OCI-LY7 (cell line): Measurements from ENCODE around the gene AP1S1. TPM values are rescaled to one million over a fixed set of nuclear protein-coding genes. Genes with fewer than 3 reads are reported as not detected.

Source experiments
- BruUV-seq: library from RNA; stranded (reverse); fragments of 400-500 nt; replicated peaks from 2 replicates; lab custom pipeline; 2021; lab: Mats Ljungman, UMichigan
- CTCF ChIA-PET: fragments of 300-600 bp; sonication (Branson Sonifier 250); formaldehyde crosslinking; loops from one replicate; lab custom pipeline; 2022; ENCODE audit warnings: antibody characterized with exemption; ENCODE audit not compliant: unreplicated experiment; lab: Charles Lee
- POLR2A ChIA-PET: fragments of 300-600 bp; sonication (Branson Sonifier 250); formaldehyde crosslinking; loops from one replicate; lab custom pipeline; 2022; ENCODE audit warnings: antibody characterized with exemption; lab: Charles Lee
- DNase-seq: peaks from one replicate; pipeline ENCODE4 v3.0.0-alpha.2; 2015; ENCODE audit warnings: low spot score
- H2AFZ ChIP-seq: fragments of 200-600 bp; sonication (generic), shearing (Covaris generic); 2 replicates; pipeline ENCODE4 v1.6.1; 2014; ENCODE audit warnings: mild to moderate bottlenecking, antibody characterized with exemption, low read length, moderate library complexity
- H3K27ac ChIP-seq: fragments of 200-600 bp; sonication (generic); 2 replicates; pipeline ENCODE4 v1.5.1; 2014; ENCODE audit warnings: mixed run types, low read depth, mild to moderate bottlenecking, moderate library complexity, low read length, inconsistent platforms; ENCODE audit not compliant: poor library complexity, severe bottlenecking
- H3K36me3 ChIP-seq: fragments of 200-600 bp; sonication (generic); 2 replicates; pipeline ENCODE4 v1.6.1; 2014; ENCODE audit warnings: mild to moderate bottlenecking, antibody characterized with exemption, low read length, moderate library complexity, mixed read lengths; ENCODE audit not compliant: insufficient read depth
- H3K4me1 ChIP-seq: fragments of 200-600 bp; sonication (generic); 2 replicates; pipeline ENCODE4 v1.5.1; 2014; ENCODE audit warnings: mild to moderate bottlenecking, low read length; ENCODE audit not compliant: insufficient read depth, poor library complexity, severe bottlenecking
- H3K4me2 ChIP-seq: fragments of 200-600 bp; sonication (generic); 2 replicates; pipeline ENCODE4 v1.6.1; 2014; ENCODE audit warnings: mild to moderate bottlenecking, low read length
- H3K4me3 ChIP-seq: fragments of 200-600 bp; sonication (generic); 2 replicates; pipeline ENCODE4 v1.5.1; 2014; ENCODE audit warnings: mild to moderate bottlenecking, low read depth, low read length; ENCODE audit not compliant: poor library complexity, severe bottlenecking
- H3K79me2 ChIP-seq: fragments of 200-600 bp; sonication (generic); 2 replicates; pipeline ENCODE4 v1.6.1; 2016; ENCODE audit warnings: low read depth, mild to moderate bottlenecking, low read length, moderate library complexity, mixed read lengths; ENCODE audit not compliant: insufficient read depth
- H3K9me2 ChIP-seq: fragments of 200-600 bp; sonication (generic); 2 replicates; pipeline ENCODE4 v1.6.1; 2016; ENCODE audit warnings: mild to moderate bottlenecking, low read length, mixed read lengths; ENCODE audit not compliant: insufficient read depth
- H3K9me3 ChIP-seq: fragments of 200-600 bp; sonication (generic); 2 replicates; pipeline ENCODE4 v1.6.1; 2014; ENCODE audit warnings: mild to moderate bottlenecking, mixed run types, low read length, mixed read lengths
- H4K20me1 ChIP-seq: fragments of 200-600 bp; sonication (generic); 2 replicates; pipeline ENCODE4 v1.6.1; 2014; ENCODE audit warnings: mild to moderate bottlenecking, antibody characterized with exemption, low read length, moderate library complexity, mixed read lengths; ENCODE audit not compliant: insufficient read depth
- CTCF ChIP-seq: fragments of 200-600 bp; sonication (generic); conservative IDR thresholded peaks from 2 replicates; pipeline ENCODE4 v1.5.1; 2014; ENCODE audit warnings: mild to moderate bottlenecking, antibody characterized with exemption, low read length, moderate library complexity, mixed read lengths
- EZH2phosphoT487 ChIP-seq: fragments of 200-600 bp; sonication (generic); IDR thresholded peaks from 2 replicates; pipeline ENCODE4 v1.6.1; 2018; ENCODE audit warnings: low read depth, borderline replicate concordance, mild to moderate bottlenecking, mixed run types, antibody characterized with exemption, low read length, moderate library complexity, mixed read lengths
- intact Hi-C: fragments of 100-400 bp; cut with micrococcal nuclease; formaldehyde crosslinking; loops from one replicate; pipeline ENCODE4 v1.10.0; 2022; ENCODE audit not compliant: unreplicated experiment
- total RNA-seq, 2 experiments: library from RNA; depleted of rRNA in 1 of 2; stranded (reverse); fragments of >200 nt in 1 of 2; shearing (Covaris generic) in 1 of 2; gene quantifications; 2 replicates each; pipeline ENCODE4 v1.2.3, GENCODE V29; 2014 to 2022

AP1S1 gene
- total RNA-seq, 2 experiments from 2014 or later = 57.9 to 67.3 TPM

- peaks cover 26% of the 10 kb centered on the region for H3K4me1 ChIP-seq
- no peaks in the 10 kb centered on the region for H3K9me2 ChIP-seq
- no peak for TF ChIP-seq EZH2phosphoT487
- TF ChIP-seq CTCF = no peak
- H3K4me3 ChIP-seq = peak overlapping the region; percentile 37
- intact Hi-C loops = no loop called here
- ChIA-PET POLR2A (interaction anchor here (0.6 to 2.0 kb wide), 8 partner anchors 9 to 89 kb away, joined by 3 to 12 read pairs (median 4); partner anchors contain the start of genes TRIM56 and ZNHIT1), CTCF (interaction anchor here (0.6 to 1.4 kb wide), 5 partner anchors 9 to 30 kb away, joined by 3 to 5 read pairs (median 4); no protein-coding TSS in a partner anchor)
- peak overlapping the region; percentile 83 for H2AFZ ChIP-seq
- no peaks in the 10 kb centered on the region for H3K36me3 ChIP-seq
- DNase-seq = peak; percentile 78
- H3K9me3 ChIP-seq = no peaks in the 10 kb centered on the region
- no TSS peak for BruUV-seq
- H4K20me1 ChIP-seq = no peaks in the 10 kb centered on the region
- H3K79me2 ChIP-seq = no peaks in the 10 kb centered on the region
- H3K4me2 ChIP-seq = peak overlapping the region; percentile 61
- H3K27ac ChIP-seq = no peak overlapping the region
These were observed 19.5 kb downstream of the AP1S1 start for GRCh38 chr7:101173752-101174244.

- no peak for DNase-seq
- no peaks in the 10 kb centered on the region for H3K9me2 ChIP-seq
- H2AFZ ChIP-seq = peak overlapping the region; percentile 83
- POLR2A ChIA-PET = interaction anchor here (0.6 to 2.0 kb wide), 7 partner anchors 8 to 89 kb away, joined by 3 to 12 read pairs (median 4); partner anchors contain the start of genes TRIM56 and ZNHIT1
- TF ChIP-seq EZH2phosphoT487 (no peak), CTCF (no peak)
- H3K4me3 ChIP-seq = peak overlapping the region; percentile 37
- H3K4me1 ChIP-seq = peaks cover 26% of the 10 kb centered on the region
- no peaks in the 10 kb centered on the region for H3K79me2 ChIP-seq
- no peaks in the 10 kb centered on the region for H3K9me3 ChIP-seq
- intact Hi-C loops = no loop called here
- no peaks in the 10 kb centered on the region for H3K36me3 ChIP-seq
- H3K27ac ChIP-seq = no peak overlapping the region
- no peaks in the 10 kb centered on the region for H4K20me1 ChIP-seq
- H3K4me2 ChIP-seq = peak overlapping the region; percentile 61
- CTCF ChIA-PET = interaction anchor here (0.6 to 1.4 kb wide), 5 partner anchors 8 to 30 kb away, joined by 3 to 5 read pairs (median 4); no protein-coding TSS in a partner anchor
- BruUV-seq = no TSS peak
These were observed 20.1 kb downstream of the AP1S1 start for GRCh38 chr7:101174322-101174854.

GRCh38 chr7:101175664-101176063 is 21.4 kb downstream of the AP1S1 start:
- BruUV-seq = no TSS peak
- H3K4me1 ChIP-seq = peaks cover 26% of the 10 kb centered on the region

More at GRCh38 chr7:101175664-101176063, 21.4 kb downstream of the AP1S1 start:
- H3K9me2 ChIP-seq = no peaks in the 10 kb centered on the region
- POLR2A ChIA-PET = no interaction called here
- H3K4me3 ChIP-seq = no peak overlapping the region
- CTCF ChIA-PET = no interaction called here
- no peaks in the 10 kb centered on the region for H4K20me1 ChIP-seq
- H3K36me3 ChIP-seq = no peaks in the 10 kb centered on the region
- H3K9me3 ChIP-seq = no peaks in the 10 kb centered on the region
- H2AFZ ChIP-seq = no peak overlapping the region
- DNase-seq = no peak
- TF ChIP-seq EZH2phosphoT487 = no peak
- TF ChIP-seq CTCF = no peak
- no peak overlapping the region for H3K4me2 ChIP-seq
- no peak overlapping the region for H3K27ac ChIP-seq
- intact Hi-C loops = no loop called here
- no peaks in the 10 kb centered on the region for H3K79me2 ChIP-seq
